ENCODE results near the gene ANO4. TPM values are rescaled to one million over a fixed set of nuclear protein-coding genes. Genes with fewer than 3 reads are reported as not detected.
"Not testable (repeated sequence)": the region's sequence is repeated elsewhere in the genome, so short reads cannot be mapped to it uniquely, and the experiment has no call there.

ANO4 gene
- total RNA-seq, 2 experiments from 2014 or later = not detected

- Mint-ChIP-seq H3K27ac (no peak overlapping the region), H3K27me3 (no peaks in the 10 kb centered on the region), H3K9me3 (no peaks in the 10 kb centered on the region), H3K4me3 (no peak overlapping the region), H3K36me3 (no peaks in the 10 kb centered on the region), H3K4me1 (peaks cover 2% of the 10 kb centered on the region)
- DNase-seq = no peak
Observed at GRCh38 chr12:101039848-101040531, 245.4 kb downstream of the ANO4 start.

- Mint-ChIP-seq H3K4me3 (no peak overlapping the region), H3K36me3 (no peaks in the 10 kb centered on the region), H3K4me1 (peaks cover 2% of the 10 kb centered on the region), H3K27me3 (peaks cover 4% of the 10 kb centered on the region), H3K27ac (no peak overlapping the region), H3K9me3 (no peaks in the 10 kb centered on the region)
- no peak for DNase-seq
Observed at GRCh38 chr12:101040936-101041335, 246.4 kb downstream of the ANO4 start.

- Mint-ChIP-seq H3K9me3 (no peaks in the 10 kb centered on the region), H3K36me3 (no peaks in the 10 kb centered on the region), H3K27ac (no peak overlapping the region), H3K4me3 (no peak overlapping the region), H3K27me3 (peaks cover 4% of the 10 kb centered on the region), H3K4me1 (peaks cover 2% of the 10 kb centered on the region)
- DNase-seq = no peak
Observed at GRCh38 chr12:101042211-101042610, 247.6 kb downstream of the ANO4 start.

- Mint-ChIP-seq H3K36me3 (no peaks in the 10 kb centered on the region), H3K9me3 (no peaks in the 10 kb centered on the region), H3K27ac (no peak overlapping the region), H3K4me3 (no peak overlapping the region), H3K4me1 (no peaks in the 10 kb centered on the region), H3K27me3 (peaks cover 4% of the 10 kb centered on the region)
- no peak for DNase-seq
Observed at GRCh38 chr12:101044512-101045059, 250.0 kb downstream of the ANO4 start.

GRCh38 chr12:101045486-101046464 lies 251.2 kb downstream of the ANO4 start:
- no peaks in the 10 kb centered on the region for H3K9me3 Mint-ChIP-seq
- peaks cover 4% of the 10 kb centered on the region for H3K27me3 Mint-ChIP-seq
- H3K27ac Mint-ChIP-seq = no peak overlapping the region
- DNase-seq = no peak
- H3K36me3 Mint-ChIP-seq = no peaks in the 10 kb centered on the region
- H3K4me3 Mint-ChIP-seq = no peak overlapping the region
- H3K4me1 Mint-ChIP-seq = no peaks in the 10 kb centered on the region

GRCh38 chr12:101047652-101048051 lies 253.1 kb downstream of the ANO4 start:
- DNase-seq = no peak
- Mint-ChIP-seq H3K36me3 (no peaks in the 10 kb centered on the region), H3K27me3 (peaks cover 4% of the 10 kb centered on the region), H3K9me3 (no peaks in the 10 kb centered on the region), H3K4me3 (no peak overlapping the region), H3K4me1 (no peaks in the 10 kb centered on the region), H3K27ac (no peak overlapping the region)

- H3K9me3 Mint-ChIP-seq = no peaks in the 10 kb centered on the region
- no peaks in the 10 kb centered on the region for H3K4me1 Mint-ChIP-seq
- no peak overlapping the region for H3K4me3 Mint-ChIP-seq
- H3K27ac Mint-ChIP-seq = no peak overlapping the region
- no peaks in the 10 kb centered on the region for H3K36me3 Mint-ChIP-seq
- H3K27me3 Mint-ChIP-seq = peaks cover 3% of the 10 kb centered on the region
- DNase-seq = no peak
Observed at GRCh38 chr12:101050631-101051030, 256.1 kb downstream of the ANO4 start.

- Mint-ChIP-seq H3K27ac (no peak overlapping the region), H3K27me3 (no peaks in the 10 kb centered on the region), H3K4me3 (no peak overlapping the region), H3K36me3 (no peaks in the 10 kb centered on the region), H3K9me3 (no peaks in the 10 kb centered on the region), H3K4me1 (no peaks in the 10 kb centered on the region)
- no peak for DNase-seq
Observed at GRCh38 chr12:101051151-101051550, 256.6 kb downstream of the ANO4 start.

GRCh38 chr12:101051901-101052550 lies 257.4 kb downstream of the ANO4 start:
- no peaks in the 10 kb centered on the region for H3K36me3 Mint-ChIP-seq
- DNase-seq = no peak
- H3K27ac Mint-ChIP-seq = no peak overlapping the region
- H3K4me3 Mint-ChIP-seq = no peak overlapping the region
- H3K27me3 Mint-ChIP-seq = no peaks in the 10 kb centered on the region
- no peaks in the 10 kb centered on the region for H3K9me3 Mint-ChIP-seq
- H3K4me1 Mint-ChIP-seq = no peaks in the 10 kb centered on the region

GRCh38 chr12:101053203-101053602 lies 258.6 kb downstream of the ANO4 start:
- Mint-ChIP-seq H3K4me3 (no peak overlapping the region), H3K9me3 (peaks cover 5% of the 10 kb centered on the region), H3K36me3 (no peaks in the 10 kb centered on the region), H3K4me1 (no peaks in the 10 kb centered on the region), H3K27me3 (no peaks in the 10 kb centered on the region), H3K27ac (no peak overlapping the region)
- no peak for DNase-seq

- Mint-ChIP-seq H3K27ac (no peak overlapping the region), H3K4me1 (no peaks in the 10 kb centered on the region), H3K27me3 (no peaks in the 10 kb centered on the region)
Observed at GRCh38 chr12:101055940-101056339, 261.4 kb downstream of the ANO4 start.

GRCh38 chr12:101062508-101062907 lies 267.9 kb downstream of the ANO4 start:
- not testable (repeated sequence) for H3K27me3 Mint-ChIP-seq, H3K4me3 Mint-ChIP-seq, DNase-seq, H3K9me3 Mint-ChIP-seq, H3K36me3 Mint-ChIP-seq, H3K4me1 Mint-ChIP-seq, H3K27ac Mint-ChIP-seq

More at GRCh38 chr12:101055940-101056339, 261.4 kb downstream of the ANO4 start:
- Mint-ChIP-seq H3K9me3 (peaks cover 8% of the 10 kb centered on the region), H3K36me3 (no peaks in the 10 kb centered on the region), H3K4me3 (no peak overlapping the region)
- no peak for DNase-seq

- Mint-ChIP-seq H3K36me3 (no peaks in the 10 kb centered on the region), H3K9me3 (no peaks in the 10 kb centered on the region), H3K4me1 (no peaks in the 10 kb centered on the region), H3K27ac (no peak overlapping the region), H3K27me3 (no peaks in the 10 kb centered on the region), H3K4me3 (no peak overlapping the region)
- no peak for DNase-seq
Observed at GRCh38 chr12:101064721-101065120, 270.1 kb downstream of the ANO4 start.

- Mint-ChIP-seq H3K4me3 (no peak overlapping the region), H3K27ac (no peak overlapping the region), H3K36me3 (no peaks in the 10 kb centered on the region), H3K4me1 (no peaks in the 10 kb centered on the region), H3K9me3 (no peaks in the 10 kb centered on the region), H3K27me3 (no peaks in the 10 kb centered on the region)
- DNase-seq = no peak
Observed at GRCh38 chr12:101066489-101066888, 271.9 kb downstream of the ANO4 start.

GRCh38 chr12:101068402-101068801 lies 273.8 kb downstream of the ANO4 start:
- Mint-ChIP-seq H3K27ac (no peak overlapping the region), H3K4me3 (no peak overlapping the region), H3K27me3 (no peaks in the 10 kb centered on the region), H3K36me3 (no peaks in the 10 kb centered on the region), H3K9me3 (no peaks in the 10 kb centered on the region), H3K4me1 (no peaks in the 10 kb centered on the region)
- DNase-seq = no peak
